ENCODE measurements around the gene ITK. TPM values are rescaled to one million over a fixed set of nuclear protein-coding genes. Genes with fewer than 3 reads are reported as not detected.

ITK gene
- total RNA-seq, 1 donor, result not detected

DNA sequence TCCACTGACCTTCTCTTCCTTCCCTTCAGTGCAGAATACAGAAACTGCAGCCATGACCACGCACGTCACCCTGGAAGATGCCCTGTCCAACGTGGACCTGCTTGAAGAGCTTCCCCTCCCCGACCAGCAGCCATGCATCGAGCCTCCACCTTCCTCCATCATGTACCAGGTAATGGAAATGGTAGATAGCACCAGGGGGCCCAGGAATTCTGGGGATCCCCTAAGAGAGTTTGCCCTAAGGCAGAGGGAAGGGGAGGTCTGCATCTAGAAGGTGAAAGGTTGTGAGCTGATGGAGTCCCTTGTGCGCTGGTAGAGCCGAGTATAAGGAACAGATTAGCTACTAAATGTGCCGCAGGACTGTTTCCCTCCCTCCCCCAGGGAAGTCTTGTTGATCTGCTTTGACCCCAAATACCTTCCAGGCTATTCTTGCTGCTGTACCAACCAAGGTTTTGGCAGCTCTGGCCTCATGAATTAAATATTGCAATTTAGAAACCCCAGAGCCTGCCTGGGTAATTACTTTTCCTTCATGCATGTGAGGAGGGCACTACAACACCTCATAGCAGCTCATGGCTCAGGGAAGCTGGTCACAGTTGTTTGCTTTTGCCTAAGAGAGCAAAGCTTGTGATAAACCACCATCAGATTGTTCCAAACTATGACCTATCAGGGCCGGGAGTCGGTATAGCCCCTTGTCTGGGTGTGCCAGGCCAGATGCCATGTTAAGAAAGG lies 104.8 kb downstream of the ITK start:
- Histone ChIP-seq H4K20me1 (ENCODE audit: insufficient read depth, low read length) (no peaks in the 10 kb centered on the region), H3K9me3 (ENCODE audit: low read depth, low read length) (no peaks in the 10 kb centered on the region), H3K27me3 (ENCODE audit: insufficient read depth, low read length) (no peaks in the 10 kb centered on the region), H3K4me2 (ENCODE audit: insufficient read depth, low read length) (no peak overlapping the region), H3K4me1 (ENCODE audit: insufficient read depth, low read length) (peaks cover 10% of the 10 kb centered on the region), H2AFZ (ENCODE audit: low read length) (no peak overlapping the region), H3K4me3 (ENCODE audit: insufficient read depth, low read length) (no peak overlapping the region), H3K36me3 (ENCODE audit: insufficient read depth, low read length) (no peaks in the 10 kb centered on the region), H3K79me2 (ENCODE audit: insufficient read depth, low read length) (no peaks in the 10 kb centered on the region), H3K27ac (ENCODE audit: low read depth, low read length) (no peak overlapping the region)
- DNase-seq (ENCODE audit: insufficient read length, low spot score, missing footprints), result no peak
- no peak for TF ChIP-seq CTCF (IDR thresholded peaks at IDR 0.05; ENCODE audit: extremely low read depth, low read depth, low read length)

DNA sequence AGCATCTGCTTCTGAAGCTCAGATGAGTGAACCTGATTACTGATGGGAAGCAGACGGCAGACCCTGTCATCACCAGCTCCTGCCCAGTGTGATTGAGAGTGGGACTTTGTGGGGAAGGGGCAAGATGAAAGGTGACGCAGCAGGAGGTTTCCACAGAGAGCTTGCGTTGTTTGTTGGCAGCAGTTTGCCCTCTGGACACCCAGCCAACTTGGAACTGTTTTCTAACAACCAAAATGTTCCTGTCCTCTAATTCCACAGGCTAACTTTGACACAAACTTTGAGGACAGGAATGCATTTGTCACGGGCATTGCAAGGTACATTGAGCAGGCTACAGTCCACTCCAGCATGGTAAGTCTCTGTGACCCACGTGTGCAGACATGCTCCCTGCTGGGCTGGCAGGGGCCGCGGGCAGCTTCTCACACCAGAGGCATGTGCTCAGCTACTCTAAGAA lies 106.1 kb downstream of the ITK start:
- TF ChIP-seq CTCF (IDR thresholded peaks at IDR 0.05; ENCODE audit: extremely low read depth, low read depth, low read length), result no peak
- H3K4me1 ChIP-seq (ENCODE audit: insufficient read depth, low read length), result peaks cover 17% of the 10 kb centered on the region
- H3K27me3 ChIP-seq (ENCODE audit: insufficient read depth, low read length), result no peaks in the 10 kb centered on the region
- H3K9me3 ChIP-seq (ENCODE audit: low read depth, low read length), result no peaks in the 10 kb centered on the region
- H3K4me3 ChIP-seq (ENCODE audit: insufficient read depth, low read length), result no peak overlapping the region
- H3K4me2 ChIP-seq (ENCODE audit: insufficient read depth, low read length), result no peak overlapping the region
- no peak overlapping the region for H3K27ac ChIP-seq (ENCODE audit: low read depth, low read length)
- H3K79me2 ChIP-seq (ENCODE audit: insufficient read depth, low read length), result no peaks in the 10 kb centered on the region
- DNase-seq (ENCODE audit: insufficient read length, low spot score, missing footprints), result no peak
- no peaks in the 10 kb centered on the region for H4K20me1 ChIP-seq (ENCODE audit: insufficient read depth, low read length)
- H2AFZ ChIP-seq (ENCODE audit: low read length), result no peak overlapping the region
- no peaks in the 10 kb centered on the region for H3K36me3 ChIP-seq (ENCODE audit: insufficient read depth, low read length)

- Histone ChIP-seq H3K4me2 (ENCODE audit: insufficient read depth, low read length) (no peak overlapping the region), H3K27me3 (ENCODE audit: insufficient read depth, low read length) (no peaks in the 10 kb centered on the region), H3K79me2 (ENCODE audit: insufficient read depth, low read length) (no peaks in the 10 kb centered on the region), H3K4me1 (ENCODE audit: insufficient read depth, low read length) (peaks cover 17% of the 10 kb centered on the region), H2AFZ (ENCODE audit: low read length) (no peak overlapping the region), H3K9me3 (ENCODE audit: low read depth, low read length) (no peaks in the 10 kb centered on the region), H4K20me1 (ENCODE audit: insufficient read depth, low read length) (no peaks in the 10 kb centered on the region), H3K27ac (ENCODE audit: low read depth, low read length) (no peak overlapping the region), H3K4me3 (ENCODE audit: insufficient read depth, low read length) (no peak overlapping the region), H3K36me3 (ENCODE audit: insufficient read depth, low read length) (no peaks in the 10 kb centered on the region)
- TF ChIP-seq CTCF (IDR thresholded peaks at IDR 0.05; ENCODE audit: extremely low read depth, low read depth, low read length), result no peak
- no peak for DNase-seq (ENCODE audit: insufficient read length, low spot score, missing footprints)
Measured at GRCh38 chr5:157288405-157289163, 107.9 kb downstream of the ITK start.

- no peaks in the 10 kb centered on the region for H3K79me2 ChIP-seq (ENCODE audit: insufficient read depth, low read length)
- no peaks in the 10 kb centered on the region for H4K20me1 ChIP-seq (ENCODE audit: insufficient read depth, low read length)
- no peak for TF ChIP-seq CTCF (IDR thresholded peaks at IDR 0.05; ENCODE audit: extremely low read depth, low read depth, low read length)
- no peak overlapping the region for H2AFZ ChIP-seq (ENCODE audit: low read length)
- H3K27me3 ChIP-seq (ENCODE audit: insufficient read depth, low read length), result no peaks in the 10 kb centered on the region
- H3K4me3 ChIP-seq (ENCODE audit: insufficient read depth, low read length), result no peak overlapping the region
- H3K4me2 ChIP-seq (ENCODE audit: insufficient read depth, low read length), result no peak overlapping the region
- DNase-seq (ENCODE audit: insufficient read length, low spot score, missing footprints), result no peak
- H3K9me3 ChIP-seq (ENCODE audit: low read depth, low read length), result no peaks in the 10 kb centered on the region
- H3K36me3 ChIP-seq (ENCODE audit: insufficient read depth, low read length), result no peaks in the 10 kb centered on the region
- no peak overlapping the region for H3K27ac ChIP-seq (ENCODE audit: low read depth, low read length)
- H3K4me1 ChIP-seq (ENCODE audit: insufficient read depth, low read length), result peaks cover 17% of the 10 kb centered on the region
Measured at GRCh38 chr5:157289164-157289819, 108.7 kb downstream of the ITK start.

Data from osteoblast (primary cell).